Fibroblast of the conjunctiva (primary cell): Measurements from ENCODE around the gene CCL23.
"Not testable (repeated sequence)": the region's sequence is repeated elsewhere in the genome, so short reads cannot be mapped to it uniquely, and the experiment has no call there.

Source experiments
- DNase-seq: peaks from one replicate; pipeline ENCODE4 v3.0.0-alpha.2; 2010; ENCODE audit warnings: low read depth

CCL23 gene

DNA sequence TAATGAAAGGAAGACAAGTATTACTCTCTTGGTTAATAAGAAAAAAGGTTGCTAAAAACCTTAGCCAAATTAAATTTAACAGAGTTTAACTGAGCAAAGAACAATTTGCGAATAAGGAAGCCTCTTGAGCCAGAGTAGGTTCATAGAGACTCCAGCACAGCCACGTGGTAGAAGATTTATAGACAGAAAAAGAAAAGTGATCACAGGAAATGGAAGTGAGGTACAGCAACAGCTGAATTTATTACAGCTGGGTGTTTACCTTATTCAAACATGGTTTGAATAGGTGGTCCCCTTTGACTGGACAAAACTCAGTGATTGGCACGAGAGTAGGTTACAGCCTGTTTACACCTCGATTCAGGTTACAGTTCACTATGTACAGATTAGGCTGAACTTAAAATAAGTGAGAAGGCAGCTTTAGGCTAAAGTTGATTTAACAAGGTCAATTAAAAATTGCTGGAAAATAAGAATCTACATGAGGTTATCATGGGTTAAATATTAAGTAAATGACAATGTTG lies 13.1 kb downstream of the CCL23 start:
- no peak for DNase-seq

DNA sequence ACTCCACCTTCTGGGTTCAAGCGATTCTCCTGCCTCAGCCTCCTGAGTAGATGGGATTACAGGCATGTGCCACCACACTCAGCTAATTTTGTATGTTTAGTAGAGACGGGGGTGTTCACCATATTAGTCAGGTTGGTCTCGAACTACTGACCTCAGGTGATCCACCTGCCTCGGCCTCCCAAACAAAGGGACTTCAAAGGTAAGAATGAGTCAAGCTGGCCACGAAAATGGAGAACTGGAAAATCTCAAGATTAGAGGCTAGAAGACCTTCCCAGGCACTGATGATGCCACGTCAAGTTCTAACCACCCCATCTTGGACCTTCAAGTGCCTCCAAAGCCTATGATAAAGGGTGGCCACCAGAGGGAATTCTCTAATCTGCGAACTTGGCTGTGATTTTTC lies 15.1 kb downstream of the CCL23 start:
- DNase-seq: no peak

DNA sequence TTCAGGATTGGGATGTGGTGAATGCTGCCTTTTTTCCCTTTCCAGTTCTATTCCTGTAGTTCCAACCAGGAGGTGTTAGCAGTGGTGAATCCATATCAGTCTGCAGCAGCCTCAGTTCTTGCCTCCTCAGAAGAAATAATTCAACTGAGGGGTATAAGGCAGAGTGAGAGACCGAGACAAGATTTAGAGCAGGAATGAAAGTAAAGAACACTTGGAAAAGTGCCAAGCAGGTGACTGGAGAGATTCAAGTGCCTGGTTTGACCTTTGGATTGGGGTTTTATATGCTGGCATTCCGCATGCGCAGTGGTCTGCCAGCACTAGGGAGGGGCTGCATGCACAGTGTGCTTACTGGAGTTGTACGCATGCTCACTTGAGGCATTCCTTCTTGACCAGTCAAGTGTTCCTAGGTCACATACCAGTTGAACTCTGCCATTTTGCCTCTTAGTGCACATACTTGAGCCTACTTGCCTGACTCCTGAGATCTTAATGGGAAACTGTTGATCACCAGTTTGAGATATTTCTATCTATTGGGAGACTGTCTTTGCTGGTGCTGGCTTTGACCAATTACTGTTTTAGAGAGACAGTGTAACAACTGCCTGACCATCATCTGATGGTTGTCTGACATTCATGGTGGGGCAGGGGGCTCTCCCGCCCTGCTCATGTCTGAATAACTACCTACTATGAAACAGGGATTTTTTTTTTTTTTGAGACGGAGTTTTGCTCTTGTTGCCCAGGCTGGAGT lies 15.7 kb downstream of the CCL23 start:
- DNase-seq: no peak

DNA sequence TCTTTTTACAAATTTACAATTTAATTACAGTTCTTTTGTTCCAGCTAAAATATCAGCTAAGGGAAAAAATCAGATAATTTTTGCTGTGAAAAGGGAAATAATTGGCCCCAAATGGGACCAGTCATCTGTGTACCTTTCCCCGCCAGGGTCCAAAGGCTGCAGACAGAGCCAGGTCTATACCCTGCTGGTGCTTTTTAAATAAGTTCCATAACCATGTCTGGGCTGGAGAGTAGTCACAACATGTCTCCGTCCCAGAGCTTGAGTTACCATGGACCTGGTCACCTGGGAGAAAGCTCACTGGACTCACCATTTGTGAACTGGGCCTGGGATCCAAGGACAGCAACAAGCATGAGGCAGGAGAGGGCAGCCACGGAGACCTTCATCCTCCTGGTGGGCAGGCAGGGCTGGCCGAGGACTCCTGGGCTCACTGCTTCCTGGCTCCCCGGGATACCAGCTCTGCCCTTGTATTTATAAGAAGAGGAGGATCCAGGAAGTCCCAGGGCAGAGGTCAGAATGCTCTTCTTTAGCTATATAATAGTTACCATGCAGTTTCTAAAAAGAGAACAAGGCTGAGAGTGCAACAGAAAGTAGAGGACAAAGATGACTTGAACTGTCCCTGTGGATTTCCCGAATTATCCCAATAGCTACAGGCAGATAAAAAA lies 16.5 kb downstream of the CCL23 start, which contains the start of gene CCL15:
CCL15 (minus strand) TSS at position 444 of the 662 bp plus-strand sequence; CDS start at position 383, 61 bp downstream.
- DNase-seq: no peak

DNA sequence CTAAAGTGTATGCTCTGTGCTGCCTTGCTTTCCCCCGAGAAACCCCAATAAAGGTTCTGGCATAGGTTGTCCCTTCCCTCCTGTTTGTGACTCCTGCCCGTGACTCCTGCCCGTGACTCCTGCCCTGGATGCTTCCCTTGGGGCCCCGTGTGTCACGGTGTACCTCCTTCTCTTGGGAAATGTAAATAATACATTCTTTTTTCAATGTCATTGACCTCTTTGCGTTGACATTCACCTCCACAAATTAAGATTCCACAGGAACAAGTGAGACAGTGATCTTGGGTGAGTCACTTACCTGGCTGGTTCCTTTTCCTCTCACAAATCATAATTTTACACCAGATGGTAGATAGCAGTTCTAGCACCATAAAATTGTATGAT lies 17.1 kb downstream of the CCL23 start:
- no peak for DNase-seq

DNA sequence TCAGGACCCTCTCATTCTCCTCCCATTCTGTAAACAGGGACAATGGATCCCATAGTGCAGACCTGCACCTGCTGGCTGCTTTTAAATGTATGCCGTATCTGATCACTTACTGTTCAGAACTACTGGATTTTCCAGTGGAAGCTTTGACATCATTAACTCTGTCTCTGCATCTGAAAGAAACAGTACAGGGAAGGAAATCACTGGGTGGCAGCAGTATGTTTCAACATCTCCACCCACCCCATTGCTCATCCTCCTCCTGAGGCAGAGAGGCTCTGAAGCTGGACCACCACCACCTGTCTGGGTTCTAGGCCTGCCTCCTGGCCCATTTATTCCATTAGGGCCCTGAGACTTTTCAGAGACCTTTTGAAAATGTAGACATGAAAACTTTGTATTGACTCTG lies 19.0 kb downstream of the CCL23 start:
- DNase-seq: no peak

DNA sequence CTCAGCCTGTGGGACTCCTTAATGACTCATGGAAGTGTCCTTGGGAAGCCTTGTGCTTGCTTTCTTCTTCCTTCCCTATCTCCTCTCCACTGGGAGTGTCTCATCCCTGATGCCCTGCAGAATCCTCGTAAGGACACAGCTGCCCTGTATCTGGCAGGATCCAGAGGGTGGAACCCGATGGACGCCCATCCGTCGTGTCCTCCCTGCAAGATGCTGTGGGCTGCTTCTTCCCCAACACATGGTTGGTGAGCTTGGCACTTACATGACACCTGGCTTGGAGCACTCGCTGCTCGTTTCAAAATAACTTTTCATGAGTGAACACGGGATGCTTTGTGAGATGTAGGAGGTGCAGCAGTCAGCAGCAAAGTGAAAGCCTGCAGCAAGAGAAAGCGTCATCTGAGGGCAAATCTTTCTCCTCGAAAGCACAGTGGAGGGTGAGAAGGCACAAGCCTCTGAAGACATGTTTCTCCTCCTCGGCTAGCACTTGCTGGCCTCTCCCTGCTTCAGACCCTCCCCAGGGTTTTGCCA lies 19.7 kb downstream of the CCL23 start:
- DNase-seq: no peak

DNA sequence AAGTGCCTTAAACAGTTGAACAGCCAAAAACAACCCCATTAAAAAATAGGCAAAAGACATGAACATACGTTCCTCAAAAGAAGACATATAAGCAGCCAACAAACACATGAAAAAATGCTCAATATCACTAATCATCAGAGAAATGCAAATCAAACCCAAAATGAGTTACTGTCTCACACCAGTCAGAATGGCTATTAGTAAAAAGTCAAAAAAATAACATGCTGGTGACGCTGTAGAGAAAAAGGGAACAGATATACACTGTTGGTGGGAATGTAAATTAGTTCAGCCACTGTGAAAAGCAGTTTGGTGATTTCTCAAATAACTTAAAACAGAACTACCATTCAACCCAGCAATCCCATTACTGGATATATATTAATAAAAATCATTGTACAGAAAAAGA lies 22.4 kb downstream of the CCL23 start:
- not testable (repeated sequence) for DNase-seq

DNA sequence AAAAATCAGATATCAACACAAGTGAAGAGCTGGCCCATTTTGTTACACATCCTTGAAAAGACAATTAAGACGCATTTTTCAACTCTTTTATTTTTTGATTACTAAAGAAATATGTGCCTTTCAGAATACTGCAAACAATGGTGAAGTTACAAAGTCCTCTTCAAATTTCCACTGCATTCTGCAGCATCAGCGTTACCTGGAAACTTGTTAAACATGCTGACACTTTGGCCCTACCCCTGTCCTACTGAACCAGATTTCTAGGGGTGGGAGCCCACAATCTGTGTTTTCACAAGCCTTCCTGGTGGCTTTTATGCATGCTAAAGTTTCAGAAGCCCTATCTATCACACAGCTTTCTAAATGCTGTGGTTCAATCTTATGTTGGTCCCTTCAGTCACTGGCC lies 26.7 kb downstream of the CCL23 start:
- DNase-seq: no peak

DNA sequence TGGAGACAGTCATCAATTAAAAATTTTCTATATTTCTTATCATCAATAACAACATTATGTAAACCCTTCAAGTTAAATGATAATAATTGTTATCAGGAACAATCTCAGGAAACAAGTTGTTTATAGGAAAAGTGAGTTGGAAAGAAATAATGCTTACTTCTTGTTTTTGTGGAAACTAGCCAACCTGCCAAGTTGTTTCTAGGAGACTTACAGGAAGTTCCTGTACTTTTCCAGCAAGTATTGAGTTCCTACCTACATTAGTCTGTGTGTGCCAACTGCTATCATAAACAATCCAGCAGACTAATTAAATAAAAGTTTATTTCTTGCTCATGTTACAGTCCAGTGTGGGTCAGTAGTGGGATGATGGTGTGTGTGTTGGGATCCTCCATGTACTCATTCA lies 29.6 kb downstream of the CCL23 start:
- no peak for DNase-seq

DNA sequence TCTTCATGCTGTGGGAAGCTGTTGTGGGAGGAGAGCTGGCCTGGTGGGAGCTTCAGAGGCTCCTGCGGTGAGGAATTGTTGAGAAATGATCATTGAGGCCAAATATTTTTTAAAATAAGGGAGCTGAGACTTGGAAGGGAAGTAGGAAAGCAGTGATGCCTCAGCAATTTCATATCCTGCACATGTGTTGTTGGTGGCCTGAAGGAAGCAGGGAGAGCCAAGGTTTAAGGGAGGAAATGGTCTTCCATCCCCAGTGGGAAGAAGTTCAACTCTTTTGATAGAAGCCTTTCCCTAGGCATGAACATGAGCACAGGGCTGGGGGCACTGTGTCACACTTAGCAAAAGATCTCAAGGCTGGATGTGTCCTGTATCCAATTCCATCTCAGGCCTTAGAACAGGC lies 31.1 kb downstream of the CCL23 start, which contains the start of gene CCL14:
CCL14 (minus strand) TSS at position 87 of the 400 bp plus-strand sequence; CDS start at position 7, 80 bp downstream.
- DNase-seq: no peak

DNA sequence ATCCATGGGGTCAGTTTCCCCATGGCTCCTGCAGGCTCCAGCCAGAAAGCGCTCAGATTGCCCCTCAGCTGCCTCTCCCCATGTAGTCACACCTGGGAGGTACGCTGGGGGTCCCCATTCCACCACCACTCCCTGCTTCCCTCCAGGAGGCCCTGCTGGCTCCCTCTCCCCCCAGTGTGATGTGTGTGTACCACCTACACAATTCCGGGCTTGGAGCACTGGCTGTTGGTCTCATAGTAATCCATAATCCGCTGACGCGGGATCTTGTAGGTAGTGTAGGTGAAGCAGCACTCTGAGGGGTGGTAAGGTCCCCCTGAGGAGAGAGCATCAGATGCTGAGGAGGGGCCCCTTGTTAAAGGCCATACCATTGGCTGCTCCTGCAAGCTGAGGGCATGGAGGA lies 33.6 kb downstream of the CCL23 start:
- DNase-seq: no peak

DNA sequence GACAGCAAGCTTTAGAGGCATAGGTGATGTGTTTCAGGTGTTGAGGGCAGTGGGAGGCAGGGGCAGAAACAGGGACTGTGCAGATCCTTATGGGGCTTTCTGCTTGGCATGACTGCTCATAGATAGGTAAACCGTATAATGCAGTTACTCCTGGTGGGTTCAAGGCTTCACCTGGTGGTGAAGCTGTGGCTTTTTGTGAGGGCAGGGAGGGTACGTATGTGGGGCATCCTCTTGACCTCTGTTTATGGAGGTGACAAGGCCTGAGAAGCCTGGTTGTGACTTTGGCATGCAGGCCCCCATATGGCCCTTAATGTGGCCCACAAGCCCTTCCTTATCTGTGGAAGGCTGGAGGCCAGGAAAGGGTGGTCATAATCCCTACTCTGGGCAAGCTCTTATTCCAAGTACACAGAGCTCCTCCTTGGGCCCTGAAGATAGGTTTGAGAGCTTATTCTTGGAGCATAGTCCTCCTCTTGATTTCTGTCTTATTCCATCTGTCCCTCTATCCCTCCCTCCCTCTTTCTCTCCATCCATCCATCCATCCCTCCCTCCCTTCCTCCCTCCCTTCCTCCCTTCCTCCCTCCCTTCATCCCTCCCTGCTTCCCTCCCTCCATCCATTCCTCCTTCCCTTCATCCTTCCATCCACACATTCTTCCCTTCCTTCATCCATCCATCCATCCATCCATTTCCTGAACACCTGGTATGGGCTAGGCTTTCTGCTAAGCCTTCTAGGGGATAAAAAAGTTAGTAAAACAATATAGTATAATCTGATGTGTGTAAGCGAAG lies 35.2 kb downstream of the CCL23 start:
- no peak for DNase-seq

DNA sequence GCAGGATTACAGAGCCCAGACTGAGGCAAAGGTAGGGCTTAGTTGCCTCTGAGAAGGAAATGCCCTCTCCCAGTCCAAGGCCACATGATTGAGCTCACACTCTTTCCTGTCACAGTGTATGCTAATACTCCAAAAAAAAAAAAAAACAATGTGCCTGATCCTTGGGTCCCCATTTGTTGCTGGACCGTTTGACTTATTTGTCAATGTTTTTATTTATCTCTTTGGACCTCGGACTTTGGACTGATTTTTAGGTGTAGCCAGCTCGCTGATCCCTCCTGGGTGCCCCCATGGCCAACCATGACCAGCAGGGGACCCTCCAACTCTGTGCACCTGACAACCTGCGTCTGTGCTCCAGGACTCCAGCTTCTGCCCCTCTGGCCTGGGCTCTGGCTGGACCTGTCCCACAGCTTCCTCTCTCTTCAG lies 35.9 kb downstream of the CCL23 start:
- DNase-seq: no peak

DNA sequence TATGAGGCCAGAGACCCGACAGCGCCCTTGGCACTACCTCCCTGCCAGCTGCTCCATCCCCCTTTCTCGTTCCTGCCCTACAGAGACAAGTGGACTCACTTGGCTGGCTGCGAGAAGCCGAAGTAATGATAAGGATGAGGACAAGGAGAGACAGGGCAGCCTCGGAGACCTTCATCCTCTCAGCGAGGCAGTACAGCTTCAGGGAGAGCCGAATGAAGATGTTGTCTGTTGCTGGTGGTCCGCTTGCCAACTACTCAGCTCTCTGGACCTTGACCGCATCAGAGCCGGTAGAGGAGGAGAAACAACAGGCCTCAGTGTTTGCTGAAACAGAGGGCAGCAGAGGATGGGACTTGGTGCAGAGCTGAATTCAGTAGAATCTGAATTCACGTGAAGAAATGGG lies 36.5 kb downstream of the CCL23 start, which contains the start of gene CCL16:
CCL16 (minus strand) TSS at position 252 of the 400 bp plus-strand sequence; CDS start at position 175, 77 bp downstream.
- no peak for DNase-seq

DNA sequence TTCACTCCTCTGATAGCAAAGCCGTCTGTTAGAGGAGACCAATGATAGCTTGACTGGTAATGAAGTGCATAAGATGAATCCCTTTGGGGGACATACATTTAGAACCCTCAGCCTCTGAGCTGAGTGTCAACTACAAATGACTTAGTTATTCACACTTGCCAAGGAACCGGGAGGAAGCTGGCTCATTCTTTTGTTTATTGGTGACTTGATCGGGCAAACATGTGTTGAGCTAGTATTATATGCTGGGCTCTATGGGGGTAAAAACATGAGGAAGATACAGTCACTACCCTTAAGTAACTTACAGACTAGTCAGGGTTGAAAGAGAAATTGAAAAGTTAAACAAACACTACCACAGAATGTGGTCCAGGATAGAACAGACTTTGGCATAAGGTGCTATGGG lies 39.4 kb downstream of the CCL23 start:
- no peak for DNase-seq

DNA sequence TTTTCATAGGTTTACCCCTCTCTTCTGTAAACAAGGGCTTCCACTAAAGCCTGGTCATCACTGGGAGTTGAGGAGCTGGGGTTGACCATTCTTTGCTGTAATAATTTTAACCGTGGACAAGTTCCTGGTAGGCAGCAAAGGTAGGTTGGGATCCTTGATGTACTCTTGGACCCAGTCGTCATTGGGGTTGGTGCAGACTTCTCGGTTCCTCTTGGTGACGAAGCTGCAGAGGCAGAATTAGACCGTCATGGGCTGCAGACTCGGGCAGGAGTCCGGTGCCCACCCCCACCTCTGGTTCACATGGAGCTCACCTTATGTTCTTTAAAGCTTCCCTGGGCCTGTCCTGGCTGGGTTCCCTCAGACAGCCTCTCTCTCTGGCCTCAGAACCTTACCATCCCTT lies 40.3 kb downstream of the CCL23 start:
- no peak for DNase-seq

DNA sequence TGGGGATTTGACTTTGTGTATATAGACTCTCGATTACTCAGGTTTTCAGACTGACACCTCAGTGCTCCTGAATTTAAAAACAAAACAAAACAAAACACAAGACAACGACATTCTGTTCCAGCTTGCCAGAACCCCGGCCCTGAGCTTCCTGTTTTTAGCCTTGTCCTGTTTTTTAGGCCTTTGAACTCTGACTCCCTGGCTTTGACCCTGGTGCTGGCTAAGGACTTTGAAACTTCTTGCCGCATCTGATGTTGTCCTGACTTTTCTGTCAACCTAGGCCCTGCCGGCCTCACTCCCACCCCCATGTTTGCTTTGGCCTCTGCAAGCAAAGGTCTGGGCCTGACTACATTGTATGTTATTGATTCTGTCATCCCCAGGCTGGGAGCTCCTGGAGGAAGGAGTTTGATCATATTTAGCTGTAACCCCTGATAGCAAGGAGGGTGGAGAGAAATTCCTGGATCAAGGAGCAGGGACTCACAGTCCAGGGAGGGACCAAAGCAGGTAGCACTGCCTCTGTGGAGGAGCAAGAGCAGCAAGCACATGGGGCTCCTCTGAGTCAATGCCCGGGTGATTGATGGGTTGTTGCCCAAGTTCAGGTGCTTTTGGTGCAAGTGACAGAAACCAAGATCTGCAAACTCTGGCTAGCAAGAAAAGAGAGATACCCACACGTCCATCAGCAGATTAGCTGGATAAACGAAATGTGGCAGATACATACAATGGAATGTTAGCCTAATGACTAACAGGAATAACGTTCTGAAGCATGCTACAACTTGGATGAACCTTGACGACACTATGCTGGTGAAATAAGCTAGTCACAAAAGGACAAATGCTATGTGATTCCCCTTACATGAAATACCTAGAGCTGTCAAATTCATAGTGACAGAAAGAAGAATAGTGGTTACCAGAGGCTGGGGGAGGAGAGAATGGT lies 44.2 kb downstream of the CCL23 start:
- no peak for DNase-seq

DNA sequence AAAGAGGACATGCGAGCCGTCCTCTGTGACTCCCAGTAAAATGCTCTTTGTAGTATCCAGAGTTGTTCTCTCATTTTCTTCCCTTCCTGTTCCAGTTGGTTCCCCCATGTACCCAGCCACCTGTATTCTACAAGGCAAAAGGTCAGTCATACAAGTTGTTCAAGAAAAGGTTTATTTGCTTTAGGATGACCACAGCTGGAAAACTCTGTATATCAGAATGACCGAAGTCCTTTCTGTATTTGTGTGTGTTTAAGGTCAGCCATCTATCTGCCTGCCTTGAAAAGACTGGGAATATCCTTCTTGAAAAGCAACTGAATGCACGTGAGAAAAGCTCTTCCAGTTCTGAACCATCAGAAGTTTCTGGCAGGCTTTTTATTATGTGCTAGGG lies 44.8 kb downstream of the CCL23 start:
- DNase-seq: no peak

DNA sequence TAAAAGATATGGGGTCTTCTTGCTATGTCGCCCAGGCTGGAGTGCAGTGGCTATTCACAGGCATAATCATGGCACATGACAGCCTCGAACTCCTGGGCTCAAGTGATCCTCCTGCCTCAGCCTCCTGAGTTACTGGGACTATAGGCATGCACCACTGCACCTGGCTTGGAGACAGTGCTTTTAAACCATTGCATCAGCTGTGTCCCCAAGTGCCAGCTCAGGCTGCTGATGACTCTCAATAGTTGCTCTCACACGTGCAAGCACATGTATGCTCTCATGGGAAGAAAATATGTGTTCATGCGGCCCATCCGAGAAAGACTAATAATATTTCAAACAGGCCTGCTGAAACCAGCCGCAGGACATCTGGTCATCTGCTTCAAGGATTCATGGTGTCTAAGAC lies 45.2 kb downstream of the CCL23 start:
- DNase-seq: no peak

DNA sequence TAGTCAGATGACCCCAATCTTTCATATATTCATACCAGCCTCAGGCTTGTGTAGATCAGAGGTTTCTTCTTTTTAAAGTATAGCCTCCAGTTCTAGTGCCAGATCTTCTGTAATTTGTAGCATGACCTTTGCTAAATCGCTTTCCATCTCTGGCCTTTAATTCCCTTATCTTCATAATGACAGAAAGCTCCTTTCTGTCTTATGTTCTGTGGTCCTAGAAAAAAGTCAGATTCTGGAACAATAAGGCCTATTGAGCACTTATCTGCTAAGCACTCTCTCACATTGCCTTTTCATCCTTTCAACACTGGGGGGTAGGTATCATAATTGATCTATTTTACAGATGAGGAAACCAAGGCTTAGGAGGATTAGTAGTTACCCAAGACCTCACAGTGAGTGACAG lies 45.7 kb downstream of the CCL23 start:
- no peak for DNase-seq
